Adipocyte (in vitro differentiated cells): Measurements from ENCODE around the gene TRUB2.

ENCODE experiments used
- DNase-seq: peaks from one replicate; pipeline ENCODE4 v3.0.0-alpha.2; 2015; ENCODE audit warnings: low read depth
- H3K27me3 ChIP-seq: replicated peaks from 2 replicates; pipeline ENCODE4 v1.7.0; 2013; ENCODE audit warnings: mild to moderate bottlenecking, low read length, moderate library complexity; ENCODE audit not compliant: control insufficient read depth, insufficient read depth
- H3K36me3 ChIP-seq: 2 replicates; pipeline ENCODE4 v1.7.0; 2013; ENCODE audit warnings: low read length, mild to moderate bottlenecking, moderate library complexity; ENCODE audit not compliant: control insufficient read depth, insufficient read depth, severe bottlenecking
- H3K4me1 ChIP-seq: 2 replicates; pipeline ENCODE4 v1.7.0; 2013; ENCODE audit warnings: mild to moderate bottlenecking, low read length, moderate library complexity; ENCODE audit not compliant: control insufficient read depth, insufficient read depth
- H3K4me3 ChIP-seq: 2 replicates; pipeline ENCODE4 v1.7.0; 2013; ENCODE audit warnings: mild to moderate bottlenecking, low read length, moderate library complexity
- H3K9ac ChIP-seq: 2 replicates; pipeline ENCODE4 v1.7.0; 2013; ENCODE audit warnings: mild to moderate bottlenecking, low read length, moderate library complexity
- H3K9me3 ChIP-seq: 2 replicates; pipeline ENCODE4 v1.7.0; 2013; ENCODE audit warnings: mild to moderate bottlenecking, low read length, moderate library complexity; ENCODE audit not compliant: control insufficient read depth

Gene TRUB2

GRCh38 chr9:128321343-128321742, 904 bp downstream of the TRUB2 start:
- Histone ChIP-seq H3K27me3 (no peaks in the 10 kb centered on the region), H3K36me3 (peaks cover 35% of the 10 kb centered on the region)
- DNase-seq: no peak

GRCh38 chr9:128317629-128318028, 4.6 kb downstream of the TRUB2 start:
- no peaks in the 10 kb centered on the region for H3K27me3 ChIP-seq
- no peaks in the 10 kb centered on the region for H3K9me3 ChIP-seq
- peaks cover 6% of the 10 kb centered on the region for H3K4me1 ChIP-seq
- no peak for DNase-seq
- no peak overlapping the region for H3K9ac ChIP-seq
- H3K36me3 ChIP-seq: peaks cover 41% of the 10 kb centered on the region
- no peak overlapping the region for H3K4me3 ChIP-seq

More at GRCh38 chr9:128321343-128321742, 904 bp downstream of the TRUB2 start:
- Histone ChIP-seq H3K4me3 (peak overlapping the region; percentile 88), H3K9ac (peak overlapping the region; percentile 99), H3K9me3 (no peaks in the 10 kb centered on the region), H3K4me1 (peaks cover 16% of the 10 kb centered on the region)

- no peaks in the 10 kb centered on the region for H3K9me3 ChIP-seq
- no peak overlapping the region for H3K4me3 ChIP-seq
- peaks cover 2% of the 10 kb centered on the region for H3K4me1 ChIP-seq
- H3K9ac ChIP-seq: no peak overlapping the region
- peaks cover 44% of the 10 kb centered on the region for H3K36me3 ChIP-seq
- no peak for DNase-seq
- H3K27me3 ChIP-seq: no peaks in the 10 kb centered on the region
Measured at GRCh38 chr9:128316421-128316820, 5.8 kb downstream of the TRUB2 start.

GRCh38 chr9:128314697-128315096, 7.5 kb downstream of the TRUB2 start:
- Histone ChIP-seq H3K36me3 (peaks cover 61% of the 10 kb centered on the region), H3K9ac (no peak overlapping the region), H3K4me1 (no peaks in the 10 kb centered on the region), H3K9me3 (no peaks in the 10 kb centered on the region), H3K27me3 (no peaks in the 10 kb centered on the region), H3K4me3 (no peak overlapping the region)
- no peak for DNase-seq

GRCh38 chr9:128310461-128310860, 11.8 kb downstream of the TRUB2 start:
- Histone ChIP-seq H3K4me1 (peaks cover 17% of the 10 kb centered on the region), H3K4me3 (no peak overlapping the region), H3K9me3 (no peaks in the 10 kb centered on the region), H3K36me3 (peaks cover 48% of the 10 kb centered on the region), H3K27me3 (no peaks in the 10 kb centered on the region), H3K9ac (no peak overlapping the region)
- DNase-seq: no peak

GRCh38 chr9:128309551-128309950, 12.7 kb downstream of the TRUB2 start:
- H3K9me3 ChIP-seq: no peaks in the 10 kb centered on the region
- no peak overlapping the region for H3K4me3 ChIP-seq
- no peak for DNase-seq
- H3K27me3 ChIP-seq: no peaks in the 10 kb centered on the region
- peaks cover 39% of the 10 kb centered on the region for H3K36me3 ChIP-seq
- H3K4me1 ChIP-seq: peaks cover 17% of the 10 kb centered on the region
- H3K9ac ChIP-seq: no peak overlapping the region

- Histone ChIP-seq H3K9ac (no peak overlapping the region), H3K4me3 (no peak overlapping the region), H3K27me3 (no peaks in the 10 kb centered on the region), H3K4me1 (peaks cover 26% of the 10 kb centered on the region), H3K9me3 (no peaks in the 10 kb centered on the region), H3K36me3 (peaks cover 12% of the 10 kb centered on the region)
- DNase-seq: no peak
Measured at GRCh38 chr9:128304971-128305288, 17.3 kb downstream of the TRUB2 start.

- Histone ChIP-seq H3K4me3 (no peak overlapping the region), H3K27me3 (no peaks in the 10 kb centered on the region), H3K9me3 (no peaks in the 10 kb centered on the region), H3K4me1 (peaks cover 26% of the 10 kb centered on the region), H3K36me3 (peaks cover 7% of the 10 kb centered on the region), H3K9ac (no peak overlapping the region)
- DNase-seq: no peak
Measured at GRCh38 chr9:128304136-128304970, 17.9 kb downstream of the TRUB2 start.

- Histone ChIP-seq H3K36me3 (no peaks in the 10 kb centered on the region), H3K9me3 (no peaks in the 10 kb centered on the region), H3K9ac (no peak overlapping the region), H3K4me3 (no peak overlapping the region), H3K4me1 (peaks cover 18% of the 10 kb centered on the region), H3K27me3 (no peaks in the 10 kb centered on the region)
- DNase-seq: no peak
Measured at GRCh38 chr9:128298535-128299482, 23.4 kb downstream of the TRUB2 start.

GRCh38 chr9:128297221-128297773, 24.9 kb downstream of the TRUB2 start:
- Histone ChIP-seq H3K27me3 (no peaks in the 10 kb centered on the region), H3K9me3 (no peaks in the 10 kb centered on the region), H3K4me3 (no peak overlapping the region), H3K4me1 (peaks cover 18% of the 10 kb centered on the region), H3K9ac (no peak overlapping the region), H3K36me3 (no peaks in the 10 kb centered on the region)
- DNase-seq: no peak
